Right kidney (tissue), 1 donor: ENCODE measurements around the gene PROM1.

Experiments used
- DNase-seq: peaks from one replicate; pipeline ENCODE4 v3.0.0-alpha.2; 2016

PROM1 gene

GRCh38 chr4:15988222-15988621, 95.6 kb downstream of the PROM1 start:
- DNase-seq, result no peak

GRCh38 chr4:15986907-15987306, 96.9 kb downstream of the PROM1 start:
- DNase-seq, result no peak

GRCh38 chr4:15983610-15984009, 100.2 kb downstream of the PROM1 start:
- no peak for DNase-seq

GRCh38 chr4:15982842-15983524, 100.8 kb downstream of the PROM1 start:
- DNase-seq, result no peak

GRCh38 chr4:15976456-15977447, 107.1 kb downstream of the PROM1 start:
- no peak for DNase-seq

- no peak for DNase-seq
These were observed 112.6 kb downstream of the PROM1 start for GRCh38 chr4:15971068-15971801.

GRCh38 chr4:15968551-15969300, 115.1 kb downstream of the PROM1 start:
- no peak for DNase-seq

- DNase-seq, result no peak
These were observed 118.5 kb downstream of the PROM1 start for GRCh38 chr4:15965325-15965724.

GRCh38 chr4:15964159-15964558, 119.7 kb downstream of the PROM1 start:
- no peak for DNase-seq

- no peak for DNase-seq
These were observed 120.2 kb downstream of the PROM1 start for GRCh38 chr4:15963576-15963975.

- DNase-seq, result no peak
These were observed 120.8 kb downstream of the PROM1 start, which contains the start of gene FGFBP2 for GRCh38 chr4:15963001-15963451. FGFBP2 (minus strand) TSS chr4:15963175; CDS start chr4:15963129, 46 bp downstream.

GRCh38 chr4:15961781-15962510, 121.9 kb downstream of the PROM1 start:
- no peak for DNase-seq

- no peak for DNase-seq
These were observed 125.3 kb downstream of the PROM1 start for GRCh38 chr4:15958562-15958961.

GRCh38 chr4:15956179-15956850, 127.5 kb downstream of the PROM1 start:
- peak; percentile 29 for DNase-seq

- no peak for DNase-seq
These were observed 128.2 kb downstream of the PROM1 start for GRCh38 chr4:15955670-15956069.

- DNase-seq, result no peak
These were observed 130.2 kb downstream of the PROM1 start for GRCh38 chr4:15953625-15954024.

GRCh38 chr4:15951781-15952180, 132.0 kb downstream of the PROM1 start:
- no peak for DNase-seq

GRCh38 chr4:15948826-15949225, 135.0 kb downstream of the PROM1 start:
- DNase-seq, result no peak

GRCh38 chr4:15947684-15948083, 136.1 kb downstream of the PROM1 start:
- DNase-seq, result no peak

GRCh38 chr4:15945516-15945915, 138.3 kb downstream of the PROM1 start:
- DNase-seq, result no peak
